WTC11 (cell line): ENCODE results near the gene MSL3B.
A peak's percentile ranks its signal among the peaks of the same experiment; 100 is the strongest.

Source experiments
- ATAC-seq: fragments of 200-7000 bp; cut with Tn5 transposase; 2 replicates; pipeline ENCODE4 v1.10.0; 2021; ENCODE audit warnings: mild to moderate bottlenecking, moderate library complexity
- CTCF ChIA-PET: fragments of 300-600 bp; sonication (Branson Sonifier 250); formaldehyde crosslinking; loops from one replicate; lab custom pipeline; 2021; ENCODE audit warnings: antibody characterized with exemption; lab: Charles Lee
- POLR2A ChIA-PET: fragments of 350-600 bp; sonication (Branson Sonifier 250); formaldehyde crosslinking; loops from one replicate; lab custom pipeline; 2021; ENCODE audit warnings: antibody characterized with exemption; lab: Charles Lee
- DNase-seq: peaks from one replicate; pipeline ENCODE4 v3.0.0; 2021; ENCODE audit warnings: low spot score
- H3K27ac Mint-ChIP-seq: 2 replicates; pipeline ENCODE4 v1.8.0; 2021; ENCODE audit warnings: mixed read lengths
- H3K27me3 Mint-ChIP-seq: 2 replicates; pipeline ENCODE4 v1.8.0; 2021; ENCODE audit warnings: low read depth, mild to moderate bottlenecking, moderate library complexity, mixed read lengths
- H3K36me3 Mint-ChIP-seq: 2 replicates; pipeline ENCODE4 v1.8.0; 2021; ENCODE audit warnings: mixed read lengths
- H3K4me1 Mint-ChIP-seq: 2 replicates; pipeline ENCODE4 v1.8.0; 2022; ENCODE audit warnings: mixed read lengths
- H3K4me3 Mint-ChIP-seq: 2 replicates; pipeline ENCODE4 v1.8.0; 2021; ENCODE audit warnings: mild to moderate bottlenecking, moderate library complexity, mixed read lengths
- H3K9me3 Mint-ChIP-seq: 2 replicates; pipeline ENCODE4 v1.8.0; 2021; ENCODE audit warnings: mixed read lengths
- ATF1 ChIP-seq: sonication (generic); formaldehyde crosslinking; IDR thresholded peaks from 2 replicates; pipeline ENCODE4 v1.8.1; 2023; ENCODE audit warnings: mild to moderate bottlenecking, moderate library complexity, missing genetic modification reagents
- CREM ChIP-seq: sonication (generic); formaldehyde crosslinking; IDR thresholded peaks from 2 replicates; pipeline ENCODE4 v1.8.1; 2022; ENCODE audit warnings: mild to moderate bottlenecking, missing genetic modification reagents, moderate library complexity
- ELF4 ChIP-seq: sonication (generic); formaldehyde crosslinking; IDR thresholded peaks from 2 replicates; pipeline ENCODE4 v1.8.1; 2022; ENCODE audit warnings: low read depth, mild to moderate bottlenecking, moderate library complexity, missing genetic modification reagents
- FOXJ3 ChIP-seq: sonication (generic); formaldehyde crosslinking; IDR thresholded peaks from 2 replicates; pipeline ENCODE4 v1.9.0; 2021; ENCODE audit warnings: missing genetic modification reagents, mild to moderate bottlenecking, borderline replicate concordance
- FOXK1 ChIP-seq: sonication (generic); formaldehyde crosslinking; IDR thresholded peaks from 2 replicates; pipeline ENCODE4 v1.8.0; 2022; ENCODE audit warnings: mild to moderate bottlenecking, moderate library complexity, missing genetic modification reagents
- GRHL2 ChIP-seq: fragments of 250-450 bp; sonication (Bioruptor Pico); IDR thresholded peaks from 2 replicates; pipeline ENCODE4 v1.8.0; 2022; ENCODE audit warnings: mild to moderate bottlenecking, moderate library complexity; ENCODE audit not compliant: insufficient replicate concordance, severe bottlenecking
- GTF2I ChIP-seq: fragments of 250-450 bp; sonication (Bioruptor Pico); conservative IDR thresholded peaks from 2 replicates; pipeline ENCODE4 v1.4.0; 2021; ENCODE audit warnings: mild to moderate bottlenecking
- HMGA2 ChIP-seq: fragments of 250-450 bp; sonication (Bioruptor Pico); IDR thresholded peaks from 2 replicates; pipeline ENCODE4 v1.4.0; 2021; ENCODE audit warnings: mild to moderate bottlenecking, moderate library complexity
- NFE2L1 ChIP-seq: sonication (generic); formaldehyde crosslinking; IDR thresholded peaks from 2 replicates; pipeline ENCODE4 v1.8.1; 2023; ENCODE audit warnings: missing genetic modification reagents
- NFYB ChIP-seq: sonication (generic); formaldehyde crosslinking; conservative IDR thresholded peaks from 2 replicates; pipeline ENCODE4 v1.8.0; 2022; ENCODE audit warnings: low read depth, missing genetic modification reagents
- NR1H2 ChIP-seq: sonication (generic); formaldehyde crosslinking; IDR thresholded peaks from 2 replicates; pipeline ENCODE4 v1.9.0; 2021; ENCODE audit warnings: mild to moderate bottlenecking, moderate library complexity, missing genetic modification reagents
- RELA ChIP-seq: sonication (generic); formaldehyde crosslinking; IDR thresholded peaks from 2 replicates; pipeline ENCODE4 v1.8.1; 2022; ENCODE audit warnings: missing genetic modification reagents, mild to moderate bottlenecking, borderline replicate concordance
- SMAD4 ChIP-seq: sonication (generic); formaldehyde crosslinking; IDR thresholded peaks from 2 replicates; pipeline ENCODE4 v1.8.0; 2022; ENCODE audit warnings: mild to moderate bottlenecking, missing genetic modification reagents
- TCF7 ChIP-seq: sonication (generic); formaldehyde crosslinking; IDR thresholded peaks from 2 replicates; pipeline ENCODE4 v1.8.0; 2022; ENCODE audit warnings: mild to moderate bottlenecking, low read depth, missing genetic modification reagents, moderate library complexity
- ZNF121 ChIP-seq: sonication (generic); formaldehyde crosslinking; IDR thresholded peaks from 2 replicates; pipeline ENCODE4 v1.8.0; 2023; ENCODE audit warnings: missing genetic modification reagents
- ZNF232 ChIP-seq: sonication (generic); formaldehyde crosslinking; IDR thresholded peaks from 2 replicates; pipeline ENCODE4 v1.8.0; 2022; ENCODE audit warnings: mild to moderate bottlenecking, missing genetic modification reagents
- ZNF423 ChIP-seq: fragments of 250-450 bp; sonication (Bioruptor Pico); IDR thresholded peaks from 2 replicates; pipeline ENCODE4 v2.1.2; 2022; ENCODE audit warnings: mild to moderate bottlenecking, moderate library complexity
- ZNF671 ChIP-seq: fragments of 250-450 bp; sonication (Bioruptor Pico); IDR thresholded peaks from 2 replicates; pipeline ENCODE4 v1.8.0; 2021; ENCODE audit warnings: mild to moderate bottlenecking
- TF ChIP-seq, protein P1 (sequence below): fragments of 250-450 bp; sonication (Bioruptor Pico); conservative IDR thresholded peaks from 2 replicates; pipeline ENCODE4 v1.9.0; 2021; ENCODE audit warnings: mild to moderate bottlenecking
- TF ChIP-seq, protein P2 (sequence below): sonication (generic); formaldehyde crosslinking; IDR thresholded peaks from 2 replicates; pipeline ENCODE4 v1.8.0; 2022; ENCODE audit warnings: mild to moderate bottlenecking, missing genetic modification reagents
- TF ChIP-seq, protein P3 (sequence below): sonication (generic); formaldehyde crosslinking; IDR thresholded peaks from 2 replicates; pipeline ENCODE4 v1.8.0; 2023; ENCODE audit warnings: missing genetic modification reagents
- TF ChIP-seq, protein P4 (sequence below): sonication (generic); formaldehyde crosslinking; IDR thresholded peaks from 2 replicates; pipeline ENCODE4 v1.8.1; 2023; ENCODE audit warnings: mild to moderate bottlenecking, missing genetic modification reagents, moderate library complexity
- TF ChIP-seq, protein P5 (sequence below): sonication (generic); formaldehyde crosslinking; conservative IDR thresholded peaks from 2 replicates; pipeline ENCODE4 v1.8.1; 2023; ENCODE audit warnings: mild to moderate bottlenecking, low read depth, missing genetic modification reagents, moderate library complexity
- TF ChIP-seq, protein P6 (sequence below): fragments of 250-450 bp; sonication (Bioruptor Pico); IDR thresholded peaks from 2 replicates; pipeline ENCODE4 v1.8.0; 2021; ENCODE audit warnings: mild to moderate bottlenecking

MSL3B gene

DNA sequence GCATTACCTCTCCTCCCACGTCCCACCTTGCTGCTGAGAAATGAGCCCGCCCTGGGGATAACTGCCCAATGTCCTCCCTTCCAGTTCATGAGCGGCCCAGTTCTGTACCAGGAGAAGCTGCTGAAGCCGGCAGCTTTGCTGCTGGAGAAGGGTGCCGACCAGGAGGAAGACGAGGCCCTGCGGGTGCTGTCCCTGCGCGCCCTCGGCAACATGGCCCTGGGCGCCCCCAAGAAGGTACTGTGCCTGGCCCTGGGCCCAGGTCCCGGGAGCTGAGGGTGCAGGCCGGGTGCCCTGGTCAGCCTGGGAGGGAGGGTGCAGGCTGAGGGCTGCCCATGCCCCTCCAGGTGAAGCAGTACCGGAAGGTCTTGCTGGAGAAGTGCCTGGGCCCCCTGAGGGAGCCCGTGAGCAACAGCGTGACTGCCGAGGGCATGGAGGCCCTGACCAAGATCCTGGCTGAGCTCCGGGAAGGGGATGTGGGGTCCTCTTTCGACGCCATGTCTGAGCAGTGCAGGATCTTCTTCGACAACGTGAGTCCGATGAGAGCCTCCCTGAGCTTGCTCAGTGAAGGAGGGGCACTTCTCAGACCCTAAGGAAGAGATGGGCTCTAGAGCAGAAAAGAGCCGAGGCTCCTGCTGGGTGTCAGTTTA, 39.5 kb downstream of the MSL3B start:
- Mint-ChIP-seq H3K27me3 (no peaks in the 10 kb centered on the region), H3K4me1 (peaks cover 12% of the 10 kb centered on the region), H3K36me3 (no peaks in the 10 kb centered on the region), H3K9me3 (peaks cover 4% of the 10 kb centered on the region; the same call in 1 of the 2 replicates), H3K4me3 (no peak overlapping the region), H3K27ac (no peak overlapping the region)
- no peak for DNase-seq
- ChIA-PET CTCF (no interaction called here), POLR2A (no interaction called here)
- no peak for ATAC-seq
- TF ChIP-seq ZNF232 (CRISPR knock-in tag) (no peak), RELA (CRISPR knock-in tag) (no peak)
- TF ChIP-seq, protein P1, sequence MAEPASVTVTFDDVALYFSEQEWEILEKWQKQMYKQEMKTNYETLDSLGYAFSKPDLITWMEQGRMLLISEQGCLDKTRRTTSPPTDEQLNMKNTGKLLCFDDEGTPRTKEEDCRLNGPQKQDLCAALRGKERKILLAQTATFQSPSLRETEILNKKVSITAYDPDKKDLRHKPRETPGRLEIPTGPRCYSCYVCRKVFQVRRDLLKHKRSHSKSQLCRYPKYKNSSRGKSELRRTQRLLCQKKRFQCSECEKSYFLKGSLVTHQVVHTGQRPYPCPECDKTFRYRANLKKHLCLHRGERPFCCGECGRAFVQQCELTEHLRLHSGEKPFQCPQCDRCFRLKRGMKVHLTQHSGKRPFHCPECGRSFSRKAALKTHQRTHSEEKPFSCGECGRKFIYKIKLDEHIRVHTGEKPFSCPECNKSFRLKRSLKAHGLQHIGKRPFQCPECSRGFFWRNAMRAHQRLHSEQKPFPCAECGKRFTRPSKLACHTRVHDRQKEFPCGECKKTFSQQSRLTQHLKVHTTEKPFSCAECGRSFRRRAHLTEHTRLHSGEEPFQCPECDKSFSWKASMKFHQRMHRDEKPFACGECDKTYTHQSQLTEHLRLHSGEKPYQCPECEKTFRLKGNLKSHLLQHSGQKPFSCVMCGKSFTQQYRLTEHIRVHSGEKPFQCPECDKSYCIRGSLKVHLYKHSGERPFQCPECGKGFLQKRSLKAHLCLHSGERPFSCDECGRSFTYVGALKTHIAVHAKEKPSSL (CRISPR knock-in tag) = no peak

DNA sequence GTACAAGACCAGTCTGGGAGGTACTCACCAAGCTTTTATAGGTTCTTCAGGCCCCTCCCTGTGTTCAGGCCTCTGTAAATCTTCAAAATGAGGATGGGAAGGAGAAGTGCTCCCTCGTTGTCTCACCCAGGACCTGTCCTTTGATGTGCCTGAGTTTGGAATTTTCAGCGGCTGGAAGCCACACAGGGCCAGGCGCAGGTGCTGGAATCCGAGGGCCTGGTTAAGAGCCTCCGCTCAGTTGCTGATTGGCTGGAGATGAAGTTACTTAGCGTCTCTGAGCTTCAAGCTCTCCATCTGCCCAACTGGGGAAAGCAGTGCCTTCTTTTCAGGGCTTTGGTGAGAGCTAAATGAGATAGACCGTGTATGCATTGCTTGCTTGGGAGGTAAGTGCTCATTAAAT, 43.8 kb downstream of the MSL3B start:
- no peak for DNase-seq
- H3K36me3 Mint-ChIP-seq = no peaks in the 10 kb centered on the region
- no peak overlapping the region for H3K4me3 Mint-ChIP-seq
- CTCF ChIA-PET = interaction anchor here (1.0 kb wide), 1 partner anchor 8 kb away, joined by 4 read pairs; no protein-coding TSS in a partner anchor
- TF ChIP-seq SMAD4 (CRISPR knock-in tag) (no peak), NR1H2 (CRISPR knock-in tag) (no peak), ATF1 (no peak), FOXK1 (CRISPR knock-in tag) (no peak), GRHL2 (CRISPR knock-in tag) (no peak), TCF7 (no peak), NFYB (no peak), ZNF121 (CRISPR knock-in tag) (no peak), ELF4 (no peak), GTF2I (CRISPR knock-in tag) (no peak), ZNF671 (no peak), RELA (CRISPR knock-in tag) (no peak), FOXJ3 (CRISPR knock-in tag) (no peak), ZNF423 (CRISPR knock-in tag) (no peak)
- TF ChIP-seq, protein P2, sequence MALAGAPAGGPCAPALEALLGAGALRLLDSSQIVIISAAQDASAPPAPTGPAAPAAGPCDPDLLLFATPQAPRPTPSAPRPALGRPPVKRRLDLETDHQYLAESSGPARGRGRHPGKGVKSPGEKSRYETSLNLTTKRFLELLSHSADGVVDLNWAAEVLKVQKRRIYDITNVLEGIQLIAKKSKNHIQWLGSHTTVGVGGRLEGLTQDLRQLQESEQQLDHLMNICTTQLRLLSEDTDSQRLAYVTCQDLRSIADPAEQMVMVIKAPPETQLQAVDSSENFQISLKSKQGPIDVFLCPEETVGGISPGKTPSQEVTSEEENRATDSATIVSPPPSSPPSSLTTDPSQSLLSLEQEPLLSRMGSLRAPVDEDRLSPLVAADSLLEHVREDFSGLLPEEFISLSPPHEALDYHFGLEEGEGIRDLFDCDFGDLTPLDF (CRISPR knock-in tag) = no peak
- TF ChIP-seq, protein P3, sequence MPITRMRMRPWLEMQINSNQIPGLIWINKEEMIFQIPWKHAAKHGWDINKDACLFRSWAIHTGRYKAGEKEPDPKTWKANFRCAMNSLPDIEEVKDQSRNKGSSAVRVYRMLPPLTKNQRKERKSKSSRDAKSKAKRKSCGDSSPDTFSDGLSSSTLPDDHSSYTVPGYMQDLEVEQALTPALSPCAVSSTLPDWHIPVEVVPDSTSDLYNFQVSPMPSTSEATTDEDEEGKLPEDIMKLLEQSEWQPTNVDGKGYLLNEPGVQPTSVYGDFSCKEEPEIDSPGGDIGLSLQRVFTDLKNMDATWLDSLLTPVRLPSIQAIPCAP (CRISPR knock-in tag) = no peak
- no peaks in the 10 kb centered on the region for H3K27me3 Mint-ChIP-seq
- ATAC-seq = peak; percentile 59
- POLR2A ChIA-PET = no interaction called here
- peaks cover 5% of the 10 kb centered on the region; the same call in 1 of the 2 replicates for H3K4me1 Mint-ChIP-seq
- peaks cover 4% of the 10 kb centered on the region; the same call in 1 of the 2 replicates for H3K9me3 Mint-ChIP-seq
- no peak overlapping the region for H3K27ac Mint-ChIP-seq

DNA sequence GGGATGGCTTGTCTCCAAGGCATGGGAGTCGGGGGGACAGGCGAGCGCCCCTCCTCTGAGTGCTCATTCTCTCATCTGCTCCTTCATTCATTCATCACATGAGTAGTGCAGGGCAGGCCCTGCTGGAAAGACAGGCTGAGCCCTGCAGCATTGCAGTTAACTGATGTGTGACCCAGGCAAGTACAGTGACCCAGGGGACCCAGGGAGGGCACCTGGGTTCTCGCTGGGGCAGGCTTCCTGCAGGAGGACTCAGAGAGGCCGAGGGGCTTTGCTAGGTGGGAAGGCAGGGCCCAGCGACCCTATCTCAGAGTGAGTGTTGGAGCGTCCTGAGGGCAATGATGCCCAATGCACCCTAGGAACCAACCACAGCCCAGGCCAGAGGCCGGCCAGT, 44.5 kb downstream of the MSL3B start:
- Mint-ChIP-seq H3K4me1 (peaks cover 5% of the 10 kb centered on the region; the same call in 1 of the 2 replicates), H3K36me3 (no peaks in the 10 kb centered on the region), H3K27ac (no peak overlapping the region), H3K4me3 (no peak overlapping the region), H3K9me3 (peaks cover 4% of the 10 kb centered on the region; the same call in 1 of the 2 replicates), H3K27me3 (no peaks in the 10 kb centered on the region)
- ChIA-PET POLR2A (no interaction called here), CTCF (interaction anchor here (1.0 kb wide), 1 partner anchor 9 kb away, joined by 4 read pairs; no protein-coding TSS in a partner anchor)
- ATAC-seq (no peak), DNase-seq (no peak)
- TF ChIP-seq NFE2L1 (CRISPR knock-in tag) (no peak), HMGA2 (CRISPR knock-in tag) (no peak), CREM (CRISPR knock-in tag) (no peak), SMAD4 (CRISPR knock-in tag) (no peak)
- TF ChIP-seq, protein P4, sequence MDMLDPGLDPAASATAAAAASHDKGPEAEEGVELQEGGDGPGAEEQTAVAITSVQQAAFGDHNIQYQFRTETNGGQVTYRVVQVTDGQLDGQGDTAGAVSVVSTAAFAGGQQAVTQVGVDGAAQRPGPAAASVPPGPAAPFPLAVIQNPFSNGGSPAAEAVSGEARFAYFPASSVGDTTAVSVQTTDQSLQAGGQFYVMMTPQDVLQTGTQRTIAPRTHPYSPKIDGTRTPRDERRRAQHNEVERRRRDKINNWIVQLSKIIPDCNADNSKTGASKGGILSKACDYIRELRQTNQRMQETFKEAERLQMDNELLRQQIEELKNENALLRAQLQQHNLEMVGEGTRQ (CRISPR knock-in tag) = no peak
- TF ChIP-seq, protein P5, sequence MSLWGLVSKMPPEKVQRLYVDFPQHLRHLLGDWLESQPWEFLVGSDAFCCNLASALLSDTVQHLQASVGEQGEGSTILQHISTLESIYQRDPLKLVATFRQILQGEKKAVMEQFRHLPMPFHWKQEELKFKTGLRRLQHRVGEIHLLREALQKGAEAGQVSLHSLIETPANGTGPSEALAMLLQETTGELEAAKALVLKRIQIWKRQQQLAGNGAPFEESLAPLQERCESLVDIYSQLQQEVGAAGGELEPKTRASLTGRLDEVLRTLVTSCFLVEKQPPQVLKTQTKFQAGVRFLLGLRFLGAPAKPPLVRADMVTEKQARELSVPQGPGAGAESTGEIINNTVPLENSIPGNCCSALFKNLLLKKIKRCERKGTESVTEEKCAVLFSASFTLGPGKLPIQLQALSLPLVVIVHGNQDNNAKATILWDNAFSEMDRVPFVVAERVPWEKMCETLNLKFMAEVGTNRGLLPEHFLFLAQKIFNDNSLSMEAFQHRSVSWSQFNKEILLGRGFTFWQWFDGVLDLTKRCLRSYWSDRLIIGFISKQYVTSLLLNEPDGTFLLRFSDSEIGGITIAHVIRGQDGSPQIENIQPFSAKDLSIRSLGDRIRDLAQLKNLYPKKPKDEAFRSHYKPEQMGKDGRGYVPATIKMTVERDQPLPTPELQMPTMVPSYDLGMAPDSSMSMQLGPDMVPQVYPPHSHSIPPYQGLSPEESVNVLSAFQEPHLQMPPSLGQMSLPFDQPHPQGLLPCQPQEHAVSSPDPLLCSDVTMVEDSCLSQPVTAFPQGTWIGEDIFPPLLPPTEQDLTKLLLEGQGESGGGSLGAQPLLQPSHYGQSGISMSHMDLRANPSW (CRISPR knock-in tag) = no peak
- TF ChIP-seq, protein P6, sequence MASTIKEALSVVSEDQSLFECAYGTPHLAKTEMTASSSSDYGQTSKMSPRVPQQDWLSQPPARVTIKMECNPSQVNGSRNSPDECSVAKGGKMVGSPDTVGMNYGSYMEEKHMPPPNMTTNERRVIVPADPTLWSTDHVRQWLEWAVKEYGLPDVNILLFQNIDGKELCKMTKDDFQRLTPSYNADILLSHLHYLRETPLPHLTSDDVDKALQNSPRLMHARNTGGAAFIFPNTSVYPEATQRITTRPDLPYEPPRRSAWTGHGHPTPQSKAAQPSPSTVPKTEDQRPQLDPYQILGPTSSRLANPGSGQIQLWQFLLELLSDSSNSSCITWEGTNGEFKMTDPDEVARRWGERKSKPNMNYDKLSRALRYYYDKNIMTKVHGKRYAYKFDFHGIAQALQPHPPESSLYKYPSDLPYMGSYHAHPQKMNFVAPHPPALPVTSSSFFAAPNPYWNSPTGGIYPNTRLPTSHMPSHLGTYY (CRISPR knock-in tag) = no peak
